HL-60 (cell line): ENCODE results near the gene FREM1.

Experiments used
- DNase-seq, 2 experiments: peaks; one replicate each; pipeline ENCODE4 v3.0.0-alpha.2; 2010 to 2020; ENCODE audit warnings: low read depth in 1 of 2, low spot score in 1 of 2
- H3K27ac ChIP-seq: fragments of 250-450 bp; sonication (Bioruptor Pico); replicated peaks from 2 replicates; pipeline ENCODE4 v1.5.1; 2020; ENCODE audit warnings: mild to moderate bottlenecking, moderate library complexity
- H3K27me3 ChIP-seq: fragments of 250-450 bp; sonication (Bioruptor Pico); 2 replicates; pipeline ENCODE4 v1.5.1; 2021; ENCODE audit warnings: mild to moderate bottlenecking, moderate library complexity; ENCODE audit not compliant: insufficient read depth, poor library complexity, severe bottlenecking
- H3K4me3 ChIP-seq: replicated peaks from 2 replicates; pipeline ENCODE4 v1.5.1; 2011; ENCODE audit warnings: mild to moderate bottlenecking, control low read depth, low read length; ENCODE audit not compliant: insufficient read depth
- GABPA ChIP-seq: IDR thresholded peaks from 2 replicates; pipeline ENCODE4 v1.6.1; 2012; ENCODE audit warnings: low read depth
- POLR2AphosphoS5 ChIP-seq: IDR thresholded peaks from 2 replicates; pipeline ENCODE4 v1.6.1; 2012; ENCODE audit warnings: low read depth
- SPI1 ChIP-seq: IDR thresholded peaks from 2 replicates; pipeline ENCODE4 v1.6.1; 2012; ENCODE audit warnings: low read depth, mild to moderate bottlenecking, borderline replicate concordance
- TF ChIP-seq, protein P1 (sequence below): IDR thresholded peaks from one replicate; pipeline ENCODE4 v1.5.1; 2011; ENCODE audit warnings: low read length, control low read depth, inconsistent platforms; ENCODE audit not compliant: insufficient read depth
- TF ChIP-seq, protein P2 (sequence below): IDR thresholded peaks from 2 replicates; pipeline ENCODE4 v1.6.1; 2012; ENCODE audit warnings: low read depth; ENCODE audit not compliant: insufficient replicate concordance

The FREM1 gene

GRCh38 chr9:14813336-14814248, 96.6 kb downstream of the FREM1 start:
- Histone ChIP-seq H3K4me3 (no peak overlapping the region), H3K27me3 (no peaks in the 10 kb centered on the region), H3K27ac (no peak overlapping the region)
- DNase-seq = no peak
- TF ChIP-seq, protein P1, sequence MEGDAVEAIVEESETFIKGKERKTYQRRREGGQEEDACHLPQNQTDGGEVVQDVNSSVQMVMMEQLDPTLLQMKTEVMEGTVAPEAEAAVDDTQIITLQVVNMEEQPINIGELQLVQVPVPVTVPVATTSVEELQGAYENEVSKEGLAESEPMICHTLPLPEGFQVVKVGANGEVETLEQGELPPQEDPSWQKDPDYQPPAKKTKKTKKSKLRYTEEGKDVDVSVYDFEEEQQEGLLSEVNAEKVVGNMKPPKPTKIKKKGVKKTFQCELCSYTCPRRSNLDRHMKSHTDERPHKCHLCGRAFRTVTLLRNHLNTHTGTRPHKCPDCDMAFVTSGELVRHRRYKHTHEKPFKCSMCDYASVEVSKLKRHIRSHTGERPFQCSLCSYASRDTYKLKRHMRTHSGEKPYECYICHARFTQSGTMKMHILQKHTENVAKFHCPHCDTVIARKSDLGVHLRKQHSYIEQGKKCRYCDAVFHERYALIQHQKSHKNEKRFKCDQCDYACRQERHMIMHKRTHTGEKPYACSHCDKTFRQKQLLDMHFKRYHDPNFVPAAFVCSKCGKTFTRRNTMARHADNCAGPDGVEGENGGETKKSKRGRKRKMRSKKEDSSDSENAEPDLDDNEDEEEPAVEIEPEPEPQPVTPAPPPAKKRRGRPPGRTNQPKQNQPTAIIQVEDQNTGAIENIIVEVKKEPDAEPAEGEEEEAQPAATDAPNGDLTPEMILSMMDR = no peak

DNA sequence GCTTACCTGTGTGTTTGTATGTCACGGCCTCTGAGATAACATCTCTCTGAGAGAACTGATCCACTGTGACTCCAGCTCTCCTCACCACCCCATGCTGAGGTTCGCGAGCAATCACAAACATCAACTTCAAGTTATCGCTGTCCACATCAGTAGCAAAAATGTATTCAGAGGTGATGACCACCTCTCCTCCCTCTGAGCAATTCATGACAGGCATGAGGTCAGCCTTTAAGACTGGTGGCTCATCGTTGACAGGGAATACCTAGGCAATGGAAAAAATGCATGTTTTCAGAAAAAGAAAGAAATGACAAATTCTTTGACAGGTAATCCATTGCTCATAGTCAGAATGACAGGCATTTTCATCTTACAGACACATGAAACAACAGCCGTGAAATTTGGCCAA, 97.4 kb downstream of the FREM1 start:
- TF ChIP-seq POLR2AphosphoS5 = no peak
- TF ChIP-seq, protein P2, sequence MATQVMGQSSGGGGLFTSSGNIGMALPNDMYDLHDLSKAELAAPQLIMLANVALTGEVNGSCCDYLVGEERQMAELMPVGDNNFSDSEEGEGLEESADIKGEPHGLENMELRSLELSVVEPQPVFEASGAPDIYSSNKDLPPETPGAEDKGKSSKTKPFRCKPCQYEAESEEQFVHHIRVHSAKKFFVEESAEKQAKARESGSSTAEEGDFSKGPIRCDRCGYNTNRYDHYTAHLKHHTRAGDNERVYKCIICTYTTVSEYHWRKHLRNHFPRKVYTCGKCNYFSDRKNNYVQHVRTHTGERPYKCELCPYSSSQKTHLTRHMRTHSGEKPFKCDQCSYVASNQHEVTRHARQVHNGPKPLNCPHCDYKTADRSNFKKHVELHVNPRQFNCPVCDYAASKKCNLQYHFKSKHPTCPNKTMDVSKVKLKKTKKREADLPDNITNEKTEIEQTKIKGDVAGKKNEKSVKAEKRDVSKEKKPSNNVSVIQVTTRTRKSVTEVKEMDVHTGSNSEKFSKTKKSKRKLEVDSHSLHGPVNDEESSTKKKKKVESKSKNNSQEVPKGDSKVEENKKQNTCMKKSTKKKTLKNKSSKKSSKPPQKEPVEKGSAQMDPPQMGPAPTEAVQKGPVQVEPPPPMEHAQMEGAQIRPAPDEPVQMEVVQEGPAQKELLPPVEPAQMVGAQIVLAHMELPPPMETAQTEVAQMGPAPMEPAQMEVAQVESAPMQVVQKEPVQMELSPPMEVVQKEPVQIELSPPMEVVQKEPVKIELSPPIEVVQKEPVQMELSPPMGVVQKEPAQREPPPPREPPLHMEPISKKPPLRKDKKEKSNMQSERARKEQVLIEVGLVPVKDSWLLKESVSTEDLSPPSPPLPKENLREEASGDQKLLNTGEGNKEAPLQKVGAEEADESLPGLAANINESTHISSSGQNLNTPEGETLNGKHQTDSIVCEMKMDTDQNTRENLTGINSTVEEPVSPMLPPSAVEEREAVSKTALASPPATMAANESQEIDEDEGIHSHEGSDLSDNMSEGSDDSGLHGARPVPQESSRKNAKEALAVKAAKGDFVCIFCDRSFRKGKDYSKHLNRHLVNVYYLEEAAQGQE = no peak
- no peak for TF ChIP-seq GABPA
- TF ChIP-seq, protein P1 = no peak
- TF ChIP-seq SPI1 = no peak
- no peak overlapping the region for H3K4me3 ChIP-seq
- no peak for DNase-seq
- no peaks in the 10 kb centered on the region for H3K27me3 ChIP-seq
- no peak overlapping the region for H3K27ac ChIP-seq

DNA sequence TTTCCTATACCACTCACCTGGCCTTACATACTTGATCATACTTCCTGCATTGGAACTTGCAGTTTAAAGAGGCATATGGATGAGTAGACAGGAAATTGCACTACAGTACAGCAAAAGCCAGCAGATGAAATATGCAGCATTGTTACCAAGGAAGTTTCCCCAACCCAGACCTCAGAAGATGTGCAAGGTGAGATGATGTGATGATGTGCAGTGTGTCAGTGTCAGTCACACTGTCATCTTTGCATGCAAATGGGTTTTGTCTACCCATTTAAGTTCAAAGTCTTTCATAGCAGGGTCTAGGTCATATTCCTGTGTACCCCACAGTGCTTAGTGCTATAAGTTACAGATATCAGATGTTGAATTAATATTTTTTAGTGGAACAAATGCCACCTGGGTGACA, 98.4 kb downstream of the FREM1 start:
- no peak overlapping the region for H3K27ac ChIP-seq
- no peak overlapping the region for H3K4me3 ChIP-seq
- H3K27me3 ChIP-seq = no peaks in the 10 kb centered on the region
- DNase-seq = no peak
- TF ChIP-seq GABPA (no peak), POLR2AphosphoS5 (no peak)
- TF ChIP-seq, protein P1 = no peak
- TF ChIP-seq, protein P2 = no peak
